ENCODE measurements around the gene NABP2.

DNA sequence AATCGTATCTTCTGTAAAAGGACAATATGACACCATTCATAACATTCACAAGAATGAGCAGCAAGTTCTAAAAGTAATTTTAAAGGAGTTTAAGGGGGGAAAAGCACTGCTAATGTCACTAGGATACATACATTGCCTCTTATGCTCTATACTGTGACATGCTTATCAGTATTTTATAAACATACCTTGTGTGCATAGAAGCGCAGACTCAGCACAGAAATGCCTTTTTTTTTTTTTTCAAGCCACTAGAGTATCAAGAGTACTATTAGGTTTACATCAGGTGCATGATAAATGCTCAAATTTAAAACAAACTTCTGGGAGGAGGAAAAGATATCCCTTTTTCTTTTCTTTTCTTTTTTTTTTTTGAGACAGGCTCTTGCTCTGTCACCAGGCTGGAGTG, 21.3 kb upstream of the NABP2 start:
- TF ChIP-seq, protein P1, sequence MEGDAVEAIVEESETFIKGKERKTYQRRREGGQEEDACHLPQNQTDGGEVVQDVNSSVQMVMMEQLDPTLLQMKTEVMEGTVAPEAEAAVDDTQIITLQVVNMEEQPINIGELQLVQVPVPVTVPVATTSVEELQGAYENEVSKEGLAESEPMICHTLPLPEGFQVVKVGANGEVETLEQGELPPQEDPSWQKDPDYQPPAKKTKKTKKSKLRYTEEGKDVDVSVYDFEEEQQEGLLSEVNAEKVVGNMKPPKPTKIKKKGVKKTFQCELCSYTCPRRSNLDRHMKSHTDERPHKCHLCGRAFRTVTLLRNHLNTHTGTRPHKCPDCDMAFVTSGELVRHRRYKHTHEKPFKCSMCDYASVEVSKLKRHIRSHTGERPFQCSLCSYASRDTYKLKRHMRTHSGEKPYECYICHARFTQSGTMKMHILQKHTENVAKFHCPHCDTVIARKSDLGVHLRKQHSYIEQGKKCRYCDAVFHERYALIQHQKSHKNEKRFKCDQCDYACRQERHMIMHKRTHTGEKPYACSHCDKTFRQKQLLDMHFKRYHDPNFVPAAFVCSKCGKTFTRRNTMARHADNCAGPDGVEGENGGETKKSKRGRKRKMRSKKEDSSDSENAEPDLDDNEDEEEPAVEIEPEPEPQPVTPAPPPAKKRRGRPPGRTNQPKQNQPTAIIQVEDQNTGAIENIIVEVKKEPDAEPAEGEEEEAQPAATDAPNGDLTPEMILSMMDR (IDR thresholded peaks at IDR 0.05): no peak
- no peak for TF ChIP-seq POLR2A (IDR thresholded peaks at IDR 0.05)
